IgD-negative memory B cell (primary cell): Measurements from ENCODE around the gene CD177. TPM values are rescaled to one million over a fixed set of nuclear protein-coding genes. Genes with fewer than 3 reads are reported as not detected.
A peak's percentile ranks its signal among the peaks of the same experiment; 100 is the strongest.

ENCODE experiments used
- H3K27ac Mint-ChIP-seq, 3 donors: one replicate each; pipeline ENCODE4 v1.8.0; 2020 to 2022; ENCODE audit warnings: mild to moderate bottlenecking in 3 of 3, mixed read lengths in 3 of 3, moderate library complexity in 1 of 3
- H3K27me3 Mint-ChIP-seq: one replicate; pipeline ENCODE4 v1.8.0; 2021; ENCODE audit warnings: mixed read lengths
- H3K36me3 Mint-ChIP-seq: one replicate; pipeline ENCODE4 v1.8.0; 2020; ENCODE audit warnings: mild to moderate bottlenecking, mixed read lengths
- H3K4me1 Mint-ChIP-seq, 3 donors: one replicate each; pipeline ENCODE4 v1.8.0; 2020 to 2022; ENCODE audit warnings: mixed read lengths in 3 of 3, mild to moderate bottlenecking in 1 of 3
- H3K4me3 Mint-ChIP-seq, 4 donors: one replicate each; pipeline ENCODE4 v1.8.0; 2020 to 2022; ENCODE audit warnings: mild to moderate bottlenecking in 4 of 4, mixed read lengths in 4 of 4, moderate library complexity in 3 of 4
- H3K9me3 Mint-ChIP-seq, 3 donors: one replicate each; pipeline ENCODE4 v1.8.0; 2020 to 2021; ENCODE audit warnings: mixed read lengths in 3 of 3, mild to moderate bottlenecking in 1 of 3
- polyA plus RNA-seq: library from polyadenylated mRNA; unstranded; fragments of 300-500 nt; fragmentation: Illumina TruSeq; gene quantifications from one replicate; pipeline ENCODE4 v1.2.3, GENCODE V29; 2021

CD177 gene
- not detected for polyA plus RNA-seq

GRCh38 chr19:43353606-43354304 is at the start of gene CD177:
Gene CD177, plus strand, starts transcription at chr19:43353686. Its CDS starts 29 bp downstream, at chr19:43353715.
- no peaks in the 10 kb centered on the region for H3K36me3 Mint-ChIP-seq

DNA sequence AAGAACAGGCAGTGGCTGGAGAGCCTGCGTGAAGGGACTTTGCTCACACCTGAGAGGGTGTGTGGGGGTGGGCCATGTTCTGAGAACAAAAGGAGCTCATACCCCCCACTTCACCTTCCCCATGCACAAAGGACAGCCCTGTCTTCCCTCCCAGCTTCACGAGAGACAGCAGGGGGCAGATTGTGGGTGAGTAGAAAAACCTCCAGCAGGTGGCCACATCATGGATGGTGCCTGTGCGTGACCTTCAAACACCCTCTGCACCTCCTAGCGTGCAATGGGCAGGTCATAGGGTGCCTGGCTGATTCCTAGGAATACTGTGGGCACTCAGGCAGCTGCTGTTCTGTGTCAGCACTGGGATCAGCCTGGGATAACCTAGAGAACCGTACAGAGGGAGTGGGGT is 47.8 kb upstream of the CD177 start:
- H3K36me3 Mint-ChIP-seq = peaks cover 1% of the 10 kb centered on the region
- H3K4me1 Mint-ChIP-seq = no peaks in the 10 kb centered on the region
- no peak overlapping the region for H3K27ac Mint-ChIP-seq
- H3K9me3 Mint-ChIP-seq = peaks cover 0 to 13% (median 4%) of the 10 kb centered on the region in 3 donors
- H3K4me3 Mint-ChIP-seq = no peak overlapping the region
- no peaks in the 10 kb centered on the region for H3K27me3 Mint-ChIP-seq

More at GRCh38 chr19:43353606-43354304, at the start of gene CD177:
- H3K27me3 Mint-ChIP-seq = peaks cover 15% of the 10 kb centered on the region
- H3K4me3 Mint-ChIP-seq = peak within 1 kb of the TSS in 1 of 4 donors; percentile 52
- peaks cover 0 to 4% (median 0%) of the 10 kb centered on the region in 3 donors for H3K9me3 Mint-ChIP-seq
- peaks cover 0 to 3% (median 0%) of the 10 kb centered on the region in 3 donors for H3K4me1 Mint-ChIP-seq
- no peak within 1 kb of the TSS for H3K27ac Mint-ChIP-seq

DNA sequence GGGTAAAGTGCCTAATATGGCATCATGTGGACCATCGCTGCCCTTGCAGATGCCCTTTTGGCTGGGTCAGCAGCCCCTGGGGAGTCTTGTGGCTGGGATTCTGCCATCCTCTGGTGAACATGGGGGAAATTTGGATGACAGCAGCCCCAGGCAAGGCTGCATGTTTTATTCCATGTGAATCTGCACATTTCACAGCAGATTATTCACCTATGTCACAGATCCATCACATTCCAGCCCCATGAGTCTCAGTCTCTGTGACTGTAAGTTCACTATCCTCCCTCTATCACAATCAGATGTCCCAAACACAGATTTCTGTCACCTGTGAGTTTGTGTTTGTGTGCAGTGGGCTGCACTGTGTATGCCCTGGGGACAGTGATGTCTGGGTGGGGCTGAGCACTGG is 47.4 kb upstream of the CD177 start:
- no peaks in the 10 kb centered on the region for H3K4me1 Mint-ChIP-seq
- H3K36me3 Mint-ChIP-seq = peaks cover 1% of the 10 kb centered on the region
- no peak overlapping the region for H3K4me3 Mint-ChIP-seq
- H3K27ac Mint-ChIP-seq = no peak overlapping the region
- H3K27me3 Mint-ChIP-seq = no peaks in the 10 kb centered on the region
- peaks cover 0 to 13% (median 4%) of the 10 kb centered on the region in 3 donors for H3K9me3 Mint-ChIP-seq

DNA sequence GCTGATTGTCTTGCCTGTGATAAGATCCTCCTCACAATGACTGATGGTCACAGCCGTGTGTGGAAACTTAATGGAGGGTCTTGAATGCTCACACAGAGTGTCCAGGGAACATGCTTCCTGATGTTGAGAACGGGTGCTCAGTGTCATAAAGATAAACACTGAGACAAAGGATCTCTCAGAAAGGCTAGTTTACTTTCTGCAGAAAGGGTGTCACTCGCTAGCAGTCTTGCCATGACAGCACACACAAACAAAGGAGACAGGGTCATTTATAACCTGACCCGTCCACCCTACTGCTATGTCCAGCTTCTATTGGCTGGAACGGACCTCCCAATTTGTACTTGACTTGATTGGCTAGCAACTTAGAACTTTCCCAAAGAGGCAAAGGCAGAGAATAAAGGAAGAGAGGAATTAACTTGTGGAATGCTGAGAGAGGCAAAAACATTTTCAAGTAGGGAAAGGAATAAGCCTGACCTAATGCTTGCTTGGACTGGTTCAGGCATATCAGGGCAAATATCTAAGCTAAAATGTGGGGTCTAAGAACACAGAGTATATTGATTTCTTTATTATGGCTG is 45.2 kb upstream of the CD177 start:
- peaks cover 2% of the 10 kb centered on the region for H3K27me3 Mint-ChIP-seq
- no peak overlapping the region for H3K27ac Mint-ChIP-seq
- no peaks in the 10 kb centered on the region for H3K4me1 Mint-ChIP-seq
- peaks cover 0 to 11% (median 4%) of the 10 kb centered on the region in 3 donors for H3K9me3 Mint-ChIP-seq
- H3K36me3 Mint-ChIP-seq = peaks cover 1% of the 10 kb centered on the region
- H3K4me3 Mint-ChIP-seq = no peak overlapping the region

DNA sequence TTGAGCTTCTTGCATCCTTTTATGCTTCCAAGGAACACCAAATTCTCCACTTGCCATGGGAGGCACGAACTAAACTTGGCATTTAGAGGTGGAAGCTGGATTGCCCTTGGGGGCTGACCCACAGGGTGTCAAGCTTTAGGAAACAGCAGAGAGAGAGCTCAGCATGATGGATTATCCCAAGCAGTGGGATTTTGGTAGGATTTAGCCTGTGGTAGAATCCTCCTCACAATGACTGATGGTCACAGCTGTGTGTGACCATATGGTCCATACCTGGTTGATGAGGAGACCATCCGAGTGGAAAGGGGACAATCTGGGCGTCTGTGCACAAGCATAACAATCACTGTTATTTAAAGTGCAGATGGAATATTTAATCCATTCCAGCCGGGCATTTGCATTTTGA is 44.0 kb upstream of the CD177 start:
- Mint-ChIP-seq H3K27me3 (peaks cover 2% of the 10 kb centered on the region), H3K4me3 (no peak overlapping the region), H3K36me3 (peaks cover 1% of the 10 kb centered on the region), H3K27ac (no peak overlapping the region), H3K4me1 (no peaks in the 10 kb centered on the region), H3K9me3 (peaks cover 0 to 15% (median 8%) of the 10 kb centered on the region in 3 donors)

GRCh38 chr19:43310221-43310620 is 43.3 kb upstream of the CD177 start:
- Mint-ChIP-seq H3K27ac (peak overlapping the region in 1 of 3 donors; percentile 6), H3K4me3 (no peak overlapping the region), H3K9me3 (peaks cover 2 to 15% (median 15%) of the 10 kb centered on the region in 3 donors), H3K4me1 (no peaks in the 10 kb centered on the region), H3K27me3 (peaks cover 2% of the 10 kb centered on the region), H3K36me3 (peaks cover 1% of the 10 kb centered on the region)

GRCh38 chr19:43311256-43311655 is 42.2 kb upstream of the CD177 start:
- Mint-ChIP-seq H3K4me3 (no peak overlapping the region), H3K4me1 (no peaks in the 10 kb centered on the region), H3K27ac (no peak overlapping the region), H3K27me3 (peaks cover 2% of the 10 kb centered on the region), H3K36me3 (peaks cover 3% of the 10 kb centered on the region), H3K9me3 (peaks cover 2 to 15% (median 15%) of the 10 kb centered on the region in 3 donors)

DNA sequence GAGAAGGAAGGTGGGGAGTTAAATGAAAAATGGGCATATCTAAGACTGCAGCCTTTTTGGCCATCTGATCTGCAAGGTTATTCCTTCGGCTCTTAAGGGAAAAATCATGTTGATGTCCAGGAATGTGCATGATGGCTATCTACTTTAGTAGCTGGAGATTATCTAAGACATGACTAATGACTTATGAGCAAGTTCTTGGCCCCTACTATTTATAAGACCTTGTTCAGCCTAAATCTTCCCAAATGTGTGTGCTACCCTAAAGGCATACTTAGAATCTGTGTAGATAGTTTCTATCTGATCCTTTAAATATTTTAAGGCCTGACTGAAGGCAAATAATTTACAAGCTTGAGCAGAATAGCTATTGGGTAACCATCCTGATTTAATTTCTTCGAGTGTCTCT is 41.8 kb upstream of the CD177 start:
- Mint-ChIP-seq H3K27ac (no peak overlapping the region), H3K27me3 (peaks cover 2% of the 10 kb centered on the region), H3K36me3 (peaks cover 3% of the 10 kb centered on the region), H3K9me3 (peaks cover 2 to 18% (median 15%) of the 10 kb centered on the region in 3 donors), H3K4me1 (no peaks in the 10 kb centered on the region), H3K4me3 (no peak overlapping the region)

GRCh38 chr19:43313711-43314495 is 39.6 kb upstream of the CD177 start:
- Mint-ChIP-seq H3K27me3 (peaks cover 2% of the 10 kb centered on the region), H3K36me3 (peaks cover 1% of the 10 kb centered on the region), H3K4me1 (no peaks in the 10 kb centered on the region), H3K27ac (no peak overlapping the region), H3K4me3 (no peak overlapping the region), H3K9me3 (peaks cover 2 to 15% (median 11%) of the 10 kb centered on the region in 3 donors)

DNA sequence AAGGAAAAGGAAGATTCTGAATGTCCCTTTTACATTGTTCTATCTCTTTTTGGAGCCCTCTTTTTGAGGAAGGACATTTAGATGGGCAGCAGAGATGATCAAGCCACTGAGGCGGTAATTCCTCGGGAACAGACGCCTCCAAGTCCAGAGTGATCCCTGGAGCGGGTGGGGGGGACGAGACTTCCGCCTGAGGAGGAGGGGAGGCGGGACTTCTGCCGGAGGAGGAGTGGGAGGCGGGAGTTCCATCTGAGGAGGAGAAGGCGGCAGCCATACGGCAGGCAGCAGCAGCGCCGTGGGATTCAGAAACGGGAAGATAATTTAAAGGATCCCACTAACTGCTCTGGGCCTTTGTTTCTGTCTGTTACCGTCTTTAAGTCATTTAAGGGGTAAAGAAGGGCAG is 37.6 kb upstream of the CD177 start:
- H3K4me1 Mint-ChIP-seq = no peaks in the 10 kb centered on the region
- H3K9me3 Mint-ChIP-seq = peaks cover 2 to 11% (median 7%) of the 10 kb centered on the region in 3 donors
- peak overlapping the region in 1 of 4 donors; percentile 17 for H3K4me3 Mint-ChIP-seq
- peaks cover 1% of the 10 kb centered on the region for H3K36me3 Mint-ChIP-seq
- peaks cover 4% of the 10 kb centered on the region for H3K27me3 Mint-ChIP-seq
- no peak overlapping the region for H3K27ac Mint-ChIP-seq

GRCh38 chr19:43316591-43317319 is 36.7 kb upstream of the CD177 start:
- H3K27me3 Mint-ChIP-seq = peaks cover 3% of the 10 kb centered on the region
- H3K9me3 Mint-ChIP-seq = peaks cover 2 to 11% (median 7%) of the 10 kb centered on the region in 3 donors
- H3K27ac Mint-ChIP-seq = peak overlapping the region in 1 of 3 donors; percentile 54
- H3K36me3 Mint-ChIP-seq = peaks cover 1% of the 10 kb centered on the region
- H3K4me1 Mint-ChIP-seq = no peaks in the 10 kb centered on the region
- no peak overlapping the region for H3K4me3 Mint-ChIP-seq

DNA sequence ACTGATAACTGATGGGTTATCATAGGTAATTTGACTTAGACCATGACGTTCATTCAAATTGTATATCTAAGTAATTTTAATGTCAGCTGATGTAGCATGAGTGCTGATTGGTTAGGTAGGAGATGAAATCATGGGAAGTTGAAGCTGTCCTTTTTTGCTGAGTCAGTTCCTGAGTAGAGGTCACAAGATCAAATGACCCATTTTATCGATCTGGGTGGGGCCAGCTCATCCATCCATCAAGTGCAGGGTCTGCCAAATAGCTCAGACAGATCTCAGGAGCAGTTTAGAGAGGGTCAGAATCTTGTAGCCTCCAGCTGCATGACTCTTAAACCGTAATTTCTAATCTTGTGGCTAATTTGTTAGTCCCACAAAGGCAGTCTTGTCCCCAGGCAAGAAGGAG is 35.3 kb upstream of the CD177 start:
- peaks cover 3% of the 10 kb centered on the region for H3K27me3 Mint-ChIP-seq
- no peak overlapping the region for H3K27ac Mint-ChIP-seq
- no peak overlapping the region for H3K4me3 Mint-ChIP-seq
- peaks cover 1% of the 10 kb centered on the region for H3K36me3 Mint-ChIP-seq
- H3K9me3 Mint-ChIP-seq = peaks cover 2 to 11% (median 7%) of the 10 kb centered on the region in 3 donors
- no peaks in the 10 kb centered on the region for H3K4me1 Mint-ChIP-seq

DNA sequence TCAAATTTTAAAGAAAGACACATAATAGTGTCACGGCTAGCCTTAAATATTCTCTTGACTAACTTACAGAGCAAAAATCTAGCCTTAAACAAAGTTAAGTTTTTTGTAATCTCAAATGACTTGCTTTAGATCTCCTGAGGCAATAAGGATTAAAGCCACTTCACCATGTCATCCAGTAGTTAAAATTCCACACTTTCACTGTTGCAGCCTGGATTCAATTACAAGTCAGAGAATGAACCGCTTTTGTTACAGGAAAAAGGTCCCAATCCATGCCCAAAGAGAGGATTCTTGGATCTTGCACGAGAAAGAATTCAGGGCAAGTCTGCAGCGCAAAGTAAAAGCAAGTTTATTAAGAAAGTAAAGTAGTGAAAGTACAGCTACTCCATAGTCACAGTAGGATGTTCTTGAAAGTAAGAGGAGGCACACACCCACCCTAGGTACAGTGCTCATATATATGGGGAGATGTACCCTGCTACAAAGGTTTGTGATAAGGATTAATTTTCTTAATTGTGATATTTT is 34.6 kb upstream of the CD177 start:
- Mint-ChIP-seq H3K4me3 (no peak overlapping the region), H3K27ac (no peak overlapping the region), H3K36me3 (peaks cover 1% of the 10 kb centered on the region), H3K27me3 (peaks cover 3% of the 10 kb centered on the region), H3K4me1 (no peaks in the 10 kb centered on the region), H3K9me3 (peaks cover 2 to 11% (median 5%) of the 10 kb centered on the region in 3 donors)

DNA sequence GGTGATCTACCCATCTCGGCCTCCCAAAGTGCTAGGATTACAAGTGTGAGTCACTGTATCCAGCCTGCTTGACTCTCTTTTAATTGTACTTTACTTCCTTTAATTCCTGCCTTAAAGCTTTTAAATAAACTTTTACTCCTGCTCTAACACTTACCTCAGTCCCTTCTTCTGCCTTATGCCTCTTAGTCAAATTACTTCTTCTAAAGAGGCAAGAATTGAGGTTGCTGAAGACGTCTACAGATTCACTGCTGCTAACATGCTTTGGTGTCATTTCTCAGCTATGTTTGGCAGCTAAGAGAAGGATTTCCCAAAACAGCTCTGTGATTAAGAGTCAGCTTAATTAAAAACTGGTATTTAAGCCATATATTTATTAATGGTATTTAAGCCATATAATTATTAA is 32.9 kb upstream of the CD177 start:
- Mint-ChIP-seq H3K4me1 (no peaks in the 10 kb centered on the region), H3K27ac (no peak overlapping the region), H3K4me3 (no peak overlapping the region), H3K9me3 (peaks cover 0 to 3% (median 0%) of the 10 kb centered on the region in 3 donors), H3K36me3 (peaks cover 1% of the 10 kb centered on the region), H3K27me3 (peaks cover 3% of the 10 kb centered on the region)
